ENCODE results near the gene CA10.

CA10 gene

DNA sequence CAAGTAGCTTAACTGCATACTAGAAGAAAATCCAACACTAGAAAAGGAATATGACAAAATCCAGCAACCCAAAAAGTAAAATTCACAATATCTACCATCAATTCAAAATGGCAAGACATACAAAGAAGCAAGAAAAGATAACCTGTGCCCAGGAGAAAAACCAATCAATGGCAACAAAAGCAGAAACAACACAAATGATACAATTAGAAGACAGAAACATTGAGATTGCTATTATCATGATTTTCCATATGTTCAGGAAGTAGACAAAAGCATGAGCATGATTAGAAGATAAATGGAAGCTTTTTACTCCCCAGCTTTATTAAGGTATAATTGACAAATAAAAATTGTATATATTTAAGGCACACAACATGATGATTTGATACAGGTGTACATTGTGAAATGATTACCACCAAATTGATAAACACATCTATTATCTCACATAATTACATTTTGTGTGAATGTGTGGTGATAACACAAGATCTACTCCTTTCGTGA is 117.3 kb downstream of the CA10 start:
- DNase-seq: no peak

DNA sequence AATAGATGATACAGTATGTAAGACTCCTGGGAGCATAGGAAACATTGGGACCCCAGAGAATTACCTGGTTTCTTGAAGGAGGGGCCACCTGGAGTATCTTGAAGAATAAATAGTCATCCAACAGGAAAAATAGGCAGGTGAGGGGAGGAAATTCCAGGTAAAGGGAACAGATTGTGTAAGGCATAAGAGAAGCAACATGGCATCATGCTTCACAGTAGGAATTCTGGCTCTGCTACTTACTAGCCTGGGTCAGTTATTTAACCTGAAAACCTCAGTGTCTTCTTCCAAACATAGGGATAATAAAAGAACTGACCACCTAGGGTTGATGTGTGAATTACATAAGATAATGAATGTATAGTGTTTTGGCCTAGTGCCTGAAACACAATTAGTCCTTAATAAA is 122.1 kb downstream of the CA10 start:
- DNase-seq: no peak

DNA sequence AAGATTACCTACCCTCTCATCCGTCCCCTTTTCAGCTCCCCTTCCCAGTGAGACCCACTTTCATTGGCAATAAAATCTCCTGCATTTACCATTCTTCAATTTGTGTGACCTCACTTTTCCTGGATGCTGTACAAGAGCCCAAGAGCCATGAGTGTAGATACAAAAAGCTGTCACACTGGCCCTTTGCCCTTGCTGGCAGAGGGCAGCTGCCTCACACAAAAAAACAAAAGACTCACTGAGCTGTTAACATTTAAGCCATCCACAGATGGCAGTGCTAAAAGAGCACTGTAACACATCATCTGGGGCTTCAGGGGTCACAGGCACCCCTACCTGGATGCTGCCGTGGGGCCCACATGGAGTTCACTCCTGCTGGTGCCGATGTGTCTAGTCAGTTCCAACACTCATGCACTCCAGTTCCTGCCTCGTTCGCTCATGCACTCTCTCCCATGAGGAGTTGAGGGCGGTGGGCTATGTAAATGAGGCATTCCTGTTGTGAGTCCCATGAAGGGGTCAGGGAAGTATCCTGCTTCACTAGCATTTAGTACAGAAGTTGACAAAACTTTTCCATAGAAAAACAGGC is 123.1 kb downstream of the CA10 start:
- no peak for DNase-seq

DNA sequence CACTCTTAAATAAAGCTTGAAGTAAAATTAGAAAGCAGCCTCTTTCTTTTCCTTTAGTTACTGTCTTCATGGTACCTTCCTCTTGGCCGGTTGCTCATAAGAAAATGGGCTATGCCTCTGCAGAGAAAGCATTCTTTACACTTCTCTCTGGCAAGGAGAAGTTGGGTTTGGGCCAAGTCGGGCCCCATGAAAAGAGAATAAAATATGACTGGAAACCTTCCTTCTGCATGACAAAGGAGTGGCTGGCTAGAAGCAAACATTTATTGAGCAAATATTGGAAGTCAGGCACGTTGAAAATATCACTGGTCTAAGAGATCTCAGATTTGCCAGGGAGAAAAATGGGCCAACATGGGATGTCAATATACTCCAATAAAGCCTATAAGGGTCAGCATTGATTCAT is 126.1 kb downstream of the CA10 start:
- no peak for DNase-seq

DNA sequence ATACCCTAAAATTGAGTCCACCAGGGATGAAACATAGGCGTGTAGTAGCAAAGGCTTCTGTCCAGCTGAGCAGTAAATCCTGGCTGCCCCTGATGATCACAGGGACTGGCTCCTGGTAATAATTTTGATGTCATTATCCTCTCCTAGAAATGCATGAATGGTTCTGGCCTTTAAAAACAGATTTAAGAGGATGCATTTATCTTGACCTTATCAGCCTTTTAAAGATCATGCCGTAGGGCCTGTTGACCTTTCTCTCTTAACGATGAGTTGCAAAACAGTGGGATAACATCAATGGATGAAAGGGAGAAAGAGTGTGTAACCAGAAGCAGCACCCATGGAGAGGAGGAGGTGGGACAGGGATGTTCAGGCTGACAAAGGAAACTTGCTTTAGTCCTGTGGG is 128.5 kb downstream of the CA10 start:
- DNase-seq: no peak

DNA sequence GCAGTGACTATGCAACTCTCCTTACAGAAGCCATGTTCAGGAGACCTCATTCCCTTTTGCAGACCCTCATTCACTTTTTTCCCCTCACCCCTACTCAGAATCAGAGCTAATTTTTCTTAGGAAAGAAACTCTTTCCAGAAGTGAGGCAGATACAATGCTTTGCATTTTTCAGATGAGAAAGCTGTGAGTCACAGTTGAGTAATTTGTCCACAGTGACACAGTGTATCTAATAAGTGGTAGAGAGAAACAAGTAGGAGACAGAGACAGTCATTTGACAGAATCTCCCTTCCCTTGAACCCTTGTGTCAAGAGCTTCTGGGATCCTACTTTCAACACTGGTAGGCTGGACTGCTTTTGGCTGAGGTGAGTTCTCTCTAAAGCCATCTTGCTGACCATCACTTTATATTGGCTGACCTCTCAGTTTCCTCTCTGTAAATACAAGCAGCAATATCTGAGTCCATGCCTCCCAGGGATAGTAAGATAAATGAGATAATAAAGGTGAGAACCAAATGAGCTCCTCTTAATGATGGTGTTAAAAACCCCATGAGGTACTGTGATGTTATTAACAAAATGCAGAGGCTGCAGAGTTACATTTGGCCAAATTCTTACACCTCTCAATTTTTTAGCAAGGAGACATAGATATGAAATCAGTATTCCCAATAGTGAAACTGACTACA is 130.8 kb downstream of the CA10 start:
- no peak for DNase-seq

DNA sequence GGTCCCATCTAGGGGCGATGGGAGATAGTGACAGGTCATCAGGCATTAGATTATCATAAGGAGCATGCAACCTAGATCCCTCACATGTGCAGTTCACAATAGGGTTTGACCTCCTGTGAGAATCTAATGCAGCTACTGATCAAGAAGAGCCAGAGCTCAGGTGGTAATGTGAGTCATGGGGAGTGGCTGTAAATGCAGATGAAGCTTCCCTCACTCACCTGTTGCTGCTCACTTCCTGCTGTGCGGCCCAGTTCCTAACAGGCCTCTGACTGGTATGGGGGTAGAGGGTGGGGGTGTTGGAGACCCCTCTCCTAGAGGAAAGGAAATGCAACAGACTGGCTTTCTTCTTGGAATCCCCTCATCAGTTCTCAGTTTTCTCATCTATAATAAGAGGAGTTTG is 131.4 kb downstream of the CA10 start:
- DNase-seq: peak; percentile 77

DNA sequence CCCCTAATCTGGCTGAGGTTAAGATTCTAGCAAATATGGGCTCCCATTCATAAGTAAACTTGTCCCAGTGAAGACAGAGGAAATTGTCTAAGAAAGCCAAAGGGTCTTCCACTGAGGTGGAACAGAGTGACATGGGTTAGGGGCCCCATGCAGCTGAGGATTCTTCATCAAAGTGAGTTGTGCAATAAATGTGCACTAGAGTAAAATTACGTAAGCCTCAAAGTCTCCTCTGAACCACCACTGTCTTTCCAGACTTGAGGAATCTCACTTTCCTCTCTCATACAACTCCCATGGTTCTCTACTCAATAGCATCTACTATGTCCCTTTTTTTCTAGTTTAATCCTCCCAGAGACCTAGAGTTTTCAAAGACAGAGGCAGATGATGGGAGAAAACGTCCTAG is 132.4 kb downstream of the CA10 start:
- DNase-seq: no peak

DNA sequence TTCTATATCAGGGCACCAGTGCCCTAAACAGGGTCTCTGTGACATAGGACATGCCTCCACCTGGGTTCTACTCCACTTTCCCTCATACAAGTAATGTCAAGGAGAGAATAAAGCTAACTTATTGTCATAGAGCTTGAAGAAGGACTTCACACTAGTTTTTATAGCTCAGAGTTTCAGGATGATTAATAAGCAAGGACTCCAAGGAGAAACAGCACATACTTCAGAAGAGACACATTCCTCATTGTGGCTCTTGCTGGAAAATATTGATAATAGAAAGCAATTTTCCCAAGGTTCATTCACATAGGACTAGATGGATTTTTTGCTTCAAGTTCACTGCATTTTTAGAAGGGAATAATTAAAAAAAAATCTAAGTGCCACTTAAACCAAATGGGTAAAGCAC is 133.3 kb downstream of the CA10 start:
- no peak for DNase-seq

DNA sequence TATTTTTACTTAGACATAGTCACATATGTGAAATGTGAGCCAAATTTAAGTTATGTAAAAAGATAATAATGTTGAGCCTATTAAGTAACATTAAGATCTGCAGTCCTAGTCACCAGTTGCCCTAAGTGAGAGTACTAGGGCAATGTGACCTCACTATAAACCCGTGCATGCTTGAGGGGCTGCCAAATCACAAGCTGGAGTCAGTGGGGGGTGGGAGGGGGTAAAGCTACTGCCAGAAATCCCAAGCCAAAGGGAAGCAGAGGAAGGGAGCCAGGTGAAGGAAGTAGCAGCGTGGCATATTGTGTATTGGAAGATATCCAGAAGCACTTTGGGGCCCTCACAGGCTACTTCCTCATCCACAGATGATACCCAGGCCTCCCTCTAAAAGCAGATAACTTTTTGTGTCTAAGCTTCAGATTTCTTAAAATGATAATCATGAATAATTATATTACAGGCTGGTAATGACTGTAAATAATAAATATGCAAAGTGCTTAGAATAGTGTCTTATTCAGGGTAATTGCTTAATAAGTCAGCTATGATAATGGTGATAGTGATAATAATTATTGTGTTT is 134.1 kb downstream of the CA10 start:
- no peak for DNase-seq

DNA sequence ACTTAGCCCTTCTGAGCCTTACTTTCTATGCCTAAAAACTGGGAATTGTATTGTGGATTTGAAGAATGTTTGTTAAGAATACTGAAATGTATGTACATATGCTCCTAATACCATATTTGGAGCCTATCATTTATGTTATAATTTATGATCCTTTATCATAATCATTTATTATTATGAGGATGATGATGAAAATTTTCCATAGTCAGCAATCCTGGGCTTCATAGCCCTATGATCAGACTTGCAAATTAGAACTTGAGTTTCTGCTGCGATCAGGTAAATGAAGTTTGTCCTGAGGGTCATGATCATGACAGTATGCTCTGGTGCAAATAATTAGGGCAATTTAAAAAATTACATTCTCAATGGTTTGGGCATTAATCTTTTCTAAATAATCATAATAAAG is 147.4 kb downstream of the CA10 start:
- no peak for DNase-seq

DNA sequence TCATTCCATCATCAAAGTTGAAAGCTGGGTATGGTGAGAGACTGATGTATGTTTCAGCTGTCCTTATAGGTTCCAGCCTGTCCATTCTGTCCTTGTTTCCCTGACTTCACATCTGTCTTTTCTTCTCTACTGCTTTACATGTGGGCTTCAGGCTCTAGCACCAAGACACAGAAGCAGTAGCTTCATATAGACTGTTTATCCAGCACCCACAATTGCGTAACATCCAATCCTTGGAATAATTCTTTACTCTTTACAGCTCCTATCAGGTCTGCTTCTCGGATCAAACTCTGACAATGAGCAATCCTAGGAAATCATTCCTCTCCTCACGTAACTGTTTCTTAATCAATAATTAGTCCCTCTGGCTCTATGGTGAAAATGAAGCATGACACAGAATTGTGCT is 158.9 kb downstream of the CA10 start:
- DNase-seq: no peak

DNA sequence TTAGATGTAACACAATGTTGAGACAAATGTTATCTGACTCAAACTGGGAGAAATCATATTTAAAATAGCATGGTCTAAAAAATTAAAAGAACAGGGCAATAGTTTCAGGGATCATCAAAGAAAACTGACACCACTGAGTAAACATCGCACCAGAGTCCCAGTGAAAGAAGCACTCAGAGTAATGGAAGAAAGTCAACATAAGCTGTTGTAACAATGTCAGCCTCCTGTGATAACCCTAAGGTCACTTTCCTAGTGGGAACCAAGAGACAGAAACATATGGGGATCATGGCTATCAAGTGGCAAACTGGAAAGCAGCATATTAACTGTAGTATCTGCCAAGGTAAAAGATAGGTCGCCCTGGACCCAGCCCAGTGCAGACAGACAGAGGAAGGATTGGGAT is 160.8 kb downstream of the CA10 start:
- DNase-seq: no peak

DNA sequence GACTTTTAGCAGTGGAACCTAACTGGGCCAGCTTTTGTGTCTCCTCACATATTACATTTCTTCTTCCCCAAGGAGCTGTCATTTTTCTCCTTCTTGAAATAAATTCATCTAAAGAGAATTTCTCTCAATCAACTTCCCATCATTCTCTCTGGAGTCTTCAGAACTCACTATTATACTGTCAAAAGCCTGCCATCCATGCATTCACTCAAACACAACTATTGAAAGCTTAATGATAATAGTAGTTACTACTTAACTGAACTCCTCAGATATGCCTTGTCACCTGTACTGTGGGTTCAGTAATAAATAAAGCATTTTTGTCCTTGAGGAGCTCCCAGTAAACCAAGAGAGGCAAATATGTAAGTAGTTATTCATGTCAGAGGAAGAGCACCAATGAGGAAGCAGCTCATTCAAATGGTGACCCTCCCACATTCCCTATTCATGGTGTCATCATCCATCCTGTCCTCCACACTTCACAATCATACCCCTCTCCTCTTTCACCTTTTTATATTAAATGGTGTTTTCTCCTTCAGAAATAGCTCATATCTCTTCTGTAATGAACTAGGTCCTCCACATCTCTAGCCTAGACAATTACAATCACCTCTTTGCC is 162.6 kb downstream of the CA10 start:
- DNase-seq: no peak

DNA sequence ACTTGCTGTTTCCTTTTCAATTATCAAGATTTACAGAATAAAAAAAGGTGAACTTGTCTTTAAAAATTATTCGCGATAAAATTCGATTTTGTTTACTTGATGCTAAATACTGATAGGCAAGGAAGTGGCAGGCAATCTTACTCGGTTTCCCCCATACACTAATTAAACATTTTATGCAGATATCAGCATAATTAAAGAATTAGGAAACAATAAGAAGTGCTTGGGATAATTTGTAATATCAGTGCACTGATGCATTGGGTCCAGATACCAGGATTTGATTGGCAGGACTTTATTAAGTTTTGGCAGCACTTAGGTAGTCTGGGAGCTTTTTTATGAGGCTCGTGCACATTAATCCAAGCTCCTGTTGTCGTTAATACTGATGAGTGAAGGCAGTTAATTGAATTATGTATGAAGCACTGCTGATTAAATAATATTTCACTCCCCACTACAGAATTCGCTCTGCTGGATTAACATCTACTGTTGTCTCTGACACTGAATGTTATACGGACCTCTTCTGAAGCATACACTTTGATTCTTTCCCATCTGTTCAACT is 165.6 kb downstream of the CA10 start:
- no peak for DNase-seq

DNA sequence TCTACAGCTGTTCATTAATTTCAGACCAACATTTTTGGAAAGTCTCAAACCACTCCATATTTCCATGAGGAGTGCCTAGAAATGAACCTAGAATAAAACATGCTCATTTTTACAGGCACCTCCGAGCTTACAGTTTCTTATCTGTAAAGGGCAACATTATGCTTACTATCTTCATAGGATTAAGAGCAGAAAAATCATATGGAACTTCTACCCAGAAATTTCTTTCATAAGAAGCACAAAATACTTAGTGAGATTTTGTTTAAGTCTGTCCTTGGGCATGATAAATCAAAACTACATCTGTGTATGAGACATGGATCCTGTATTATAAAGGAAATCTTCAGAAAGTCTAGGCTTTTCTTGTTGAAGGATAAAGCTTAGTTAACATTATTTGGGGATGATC is 187.4 kb downstream of the CA10 start:
- no peak for DNase-seq

DNA sequence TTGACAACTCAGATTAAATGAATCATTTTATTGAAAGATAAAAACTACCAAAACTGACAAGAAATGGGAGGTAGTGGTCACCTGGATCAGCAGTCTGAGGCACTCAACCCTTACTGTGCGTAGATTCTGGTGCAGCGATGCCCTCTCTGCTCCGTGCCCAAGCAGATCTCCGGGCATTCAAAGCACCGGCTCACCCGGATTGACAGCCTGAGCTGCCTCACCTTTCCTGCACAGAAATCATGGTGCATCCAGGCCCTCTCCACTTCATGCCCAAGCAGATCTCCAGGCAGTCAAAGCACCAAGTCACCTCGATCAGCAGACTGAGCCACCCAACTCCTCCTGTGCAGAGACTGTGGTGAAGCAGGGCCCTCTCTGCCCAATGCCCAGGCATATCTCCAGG is 196.8 kb downstream of the CA10 start:
- DNase-seq: no peak

DNA sequence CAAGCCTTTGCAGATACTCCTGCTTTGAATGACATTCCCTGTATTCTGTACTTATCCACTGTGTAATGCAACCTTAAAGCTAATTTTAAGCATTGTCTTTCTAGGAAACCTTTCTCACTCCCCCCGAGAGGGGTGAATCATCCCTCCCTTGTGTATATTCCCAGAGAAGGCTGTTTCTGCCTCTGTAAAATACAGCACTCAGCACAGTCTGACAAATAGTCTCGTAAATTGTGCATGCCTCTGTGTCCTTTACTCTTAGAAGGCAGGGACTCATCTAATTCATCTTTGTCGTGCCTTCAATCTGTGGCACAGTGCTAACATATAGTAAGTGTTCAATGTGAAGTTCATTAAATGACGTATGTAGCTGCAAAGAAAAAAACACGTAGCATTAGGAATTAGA is 200.7 kb downstream of the CA10 start:
- DNase-seq: peak; percentile 77

DNA sequence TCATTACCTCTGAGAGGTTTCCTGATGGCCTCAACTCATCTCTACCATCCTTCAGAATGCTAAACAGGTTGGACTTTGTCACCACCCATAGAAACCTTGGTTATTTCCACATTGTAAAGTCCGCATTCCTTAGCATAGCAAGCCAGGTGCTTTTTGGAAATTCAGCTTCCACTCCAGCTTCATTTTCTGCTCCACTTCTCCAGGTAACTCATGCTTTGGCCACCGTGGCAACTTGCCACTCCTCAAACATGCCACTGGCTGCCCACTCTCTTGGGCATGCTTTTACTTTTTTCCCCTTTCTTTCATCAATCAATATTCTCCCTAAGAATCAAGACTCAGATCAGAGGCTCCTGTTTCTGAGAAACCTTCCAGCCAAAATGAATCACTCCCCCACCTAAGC is 203.3 kb downstream of the CA10 start:
- no peak for DNase-seq

DNA sequence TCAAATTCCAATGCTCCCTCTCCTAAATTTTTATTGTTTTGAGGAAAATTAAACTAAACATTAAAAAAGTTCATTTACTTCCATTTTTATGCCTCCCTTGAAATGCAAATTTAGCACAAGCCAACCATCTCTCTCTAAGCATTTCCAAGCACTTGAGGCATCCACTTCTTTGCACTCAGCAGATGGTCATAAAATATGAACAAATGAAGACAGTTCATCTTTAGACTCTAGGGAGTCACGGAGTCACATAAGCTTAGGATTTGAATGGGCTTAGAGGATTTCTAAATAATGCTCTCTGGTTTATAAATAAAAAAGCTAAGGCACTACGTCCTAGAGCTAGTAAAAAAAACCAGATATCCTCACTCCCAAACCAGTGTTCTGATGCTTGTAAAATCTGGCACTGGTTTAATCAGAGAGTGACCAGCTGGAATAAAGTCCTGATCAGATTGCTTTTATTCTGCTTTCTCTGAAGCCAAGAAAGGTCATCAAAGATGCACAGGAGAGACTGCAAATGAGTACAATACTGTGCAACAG is 204.2 kb downstream of the CA10 start:
- DNase-seq: no peak

DNA sequence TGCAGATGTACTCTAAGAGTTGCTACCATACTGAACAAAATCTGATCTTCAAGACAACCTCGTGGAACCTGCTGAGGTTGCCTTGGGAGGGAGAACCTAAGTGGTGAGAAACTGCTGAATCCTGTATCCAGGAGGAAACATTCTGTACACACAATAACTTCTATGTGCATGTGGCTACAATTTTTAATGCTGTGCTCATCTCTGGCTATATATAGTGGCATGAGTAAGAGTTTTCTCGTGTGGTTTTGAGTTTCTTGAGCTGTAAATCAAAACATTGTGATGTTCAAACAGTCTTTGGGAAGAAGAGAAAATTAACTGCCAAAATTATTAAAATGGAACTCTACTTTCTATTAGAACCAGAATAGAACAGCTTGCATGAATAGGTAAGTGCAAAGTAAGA is 206.8 kb downstream of the CA10 start:
- DNase-seq: no peak

DNA sequence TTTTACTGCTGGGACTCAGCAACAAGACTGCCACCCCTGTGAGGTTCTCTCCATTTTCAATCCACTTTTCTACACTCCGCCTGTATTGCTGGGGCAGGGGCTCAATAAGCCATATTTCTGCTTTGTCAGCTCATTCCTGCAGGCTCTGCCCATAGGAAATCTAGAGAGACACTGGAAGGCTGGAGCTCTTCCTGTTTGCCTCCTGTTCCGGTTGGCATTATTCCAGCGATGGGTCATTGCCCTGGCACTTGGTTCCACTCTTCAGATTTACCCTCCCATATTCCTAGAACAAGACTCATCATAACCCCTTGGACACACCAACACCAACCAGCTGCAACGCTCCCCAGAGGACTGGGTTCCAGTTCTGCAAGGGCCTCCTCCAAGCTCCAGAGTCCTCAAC is 210.4 kb downstream of the CA10 start:
- no peak for DNase-seq

DNA sequence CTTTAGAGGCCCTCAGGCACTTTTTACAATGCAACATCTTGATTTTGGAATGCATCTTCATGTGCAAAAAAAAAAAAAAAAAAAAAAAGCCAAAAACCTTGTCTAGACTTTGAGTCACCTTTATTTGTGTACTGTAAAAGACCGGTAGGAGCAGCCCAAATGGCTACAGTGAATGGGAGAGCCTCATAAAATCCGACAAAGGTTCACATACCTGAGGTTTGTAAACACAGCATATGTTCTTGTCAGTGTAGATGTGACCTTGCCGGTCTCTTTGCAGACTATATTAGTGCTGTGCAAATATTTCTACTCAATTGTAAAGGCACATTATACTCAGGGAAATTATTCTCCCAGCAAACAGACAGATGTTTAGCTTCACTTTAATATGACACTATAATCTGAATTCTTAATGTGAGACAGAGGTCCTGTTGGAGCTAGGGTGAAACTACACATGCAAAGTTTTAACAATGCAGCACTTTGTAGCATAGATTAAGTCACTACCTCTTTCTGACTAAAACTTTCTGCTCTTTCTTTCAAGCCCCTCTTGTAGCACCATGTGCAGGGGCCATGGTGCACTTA is 211.3 kb downstream of the CA10 start:
- peak; percentile 72 for DNase-seq

Measured in islet precursor cell (in vitro differentiated cells).